ENCODE results near the gene ACOT7.

The ACOT7 gene

GRCh38 chr1:6288026-6288425 lies 105.5 kb downstream of the ACOT7 start:
- Histone ChIP-seq H4K20me1 (ENCODE audit: insufficient read depth, low read length, poor library complexity, severe bottlenecking) (no peaks in the 10 kb centered on the region), H3F3A (ENCODE audit: low read depth) (no peaks in the 10 kb centered on the region), H3K4me3 (ENCODE audit: low read length, poor library complexity, severe bottlenecking) (no peak overlapping the region), H2AFZ (ENCODE audit: low read length) (no peak overlapping the region), H3K9ac (ENCODE audit: low read depth, low read length, poor library complexity, severe bottlenecking) (no peak overlapping the region), H3K9me2 (replicated peaks; ENCODE audit: low read depth, low read length) (no peaks in the 10 kb centered on the region), H3K4me1 (ENCODE audit: insufficient read depth, low read length, poor library complexity, severe bottlenecking) (no peaks in the 10 kb centered on the region), H3K9me3 (ENCODE audit: insufficient read depth, low read depth, low read length) (no peaks in the 10 kb centered on the region), H3K79me2 (ENCODE audit: insufficient read depth, low read length) (no peaks in the 10 kb centered on the region), H3K4me2 (ENCODE audit: low read depth, low read length, poor library complexity, severe bottlenecking) (no peak overlapping the region), H3K36me3 (ENCODE audit: insufficient read depth, low read length) (peaks cover 14% of the 10 kb centered on the region; the same call in 1 of the 2 replicates), H3K27me3 (ENCODE audit: insufficient read depth, low read length, poor library complexity, severe bottlenecking) (no peaks in the 10 kb centered on the region)
- no peak for TF ChIP-seq CTCF (conservative IDR thresholded peaks at IDR 0.05; ENCODE audit: low read length)
- no peak for TF ChIP-seq EZH2phosphoT487 (IDR thresholded peaks at IDR 0.05; ENCODE audit: borderline replicate concordance)

- H3K9me3 ChIP-seq (ENCODE audit: insufficient read depth, low read depth, low read length), result no peaks in the 10 kb centered on the region
- H3K79me2 ChIP-seq (ENCODE audit: insufficient read depth, low read length), result no peaks in the 10 kb centered on the region
- no peaks in the 10 kb centered on the region for H3F3A ChIP-seq (ENCODE audit: low read depth)
- no peak overlapping the region for H2AFZ ChIP-seq (ENCODE audit: low read length)
- H3K9ac ChIP-seq (ENCODE audit: low read depth, low read length, poor library complexity, severe bottlenecking), result no peak overlapping the region
- peaks cover 14% of the 10 kb centered on the region; the same call in 1 of the 2 replicates for H3K36me3 ChIP-seq (ENCODE audit: insufficient read depth, low read length)
- H3K9me2 ChIP-seq (replicated peaks; ENCODE audit: low read depth, low read length), result no peaks in the 10 kb centered on the region
- TF ChIP-seq CTCF (conservative IDR thresholded peaks at IDR 0.05; ENCODE audit: low read length) (no peak), EZH2phosphoT487 (IDR thresholded peaks at IDR 0.05; ENCODE audit: borderline replicate concordance) (no peak)
- H3K4me1 ChIP-seq (ENCODE audit: insufficient read depth, low read length, poor library complexity, severe bottlenecking), result no peaks in the 10 kb centered on the region
- H3K27me3 ChIP-seq (ENCODE audit: insufficient read depth, low read length, poor library complexity, severe bottlenecking), result no peaks in the 10 kb centered on the region
- no peak overlapping the region for H3K4me3 ChIP-seq (ENCODE audit: low read length, poor library complexity, severe bottlenecking)
- H3K4me2 ChIP-seq (ENCODE audit: low read depth, low read length, poor library complexity, severe bottlenecking), result no peak overlapping the region
- no peaks in the 10 kb centered on the region for H4K20me1 ChIP-seq (ENCODE audit: insufficient read depth, low read length, poor library complexity, severe bottlenecking)
Observed at GRCh38 chr1:6287431-6287886, 106.1 kb downstream of the ACOT7 start.

DNA sequence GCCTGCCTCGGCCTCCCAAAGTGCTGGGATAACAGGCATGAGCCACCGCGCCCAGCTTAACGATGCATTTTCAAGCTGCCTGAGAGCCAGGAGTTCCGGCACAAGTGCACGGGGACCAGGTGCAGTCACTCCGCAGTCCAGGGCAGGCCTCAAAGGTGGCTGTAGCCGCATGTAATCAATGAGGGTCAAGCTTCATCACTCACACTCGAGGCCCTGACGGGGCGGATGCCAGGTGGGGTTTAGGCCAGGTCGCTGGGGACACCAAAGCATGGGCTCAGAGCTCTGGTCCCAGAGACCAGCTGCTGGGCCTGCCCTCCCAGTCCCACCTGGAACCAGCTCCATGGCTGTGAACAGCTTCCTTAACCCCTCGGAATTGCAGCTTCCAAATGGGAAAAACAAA lies 106.5 kb downstream of the ACOT7 start:
- TF ChIP-seq EZH2phosphoT487 (IDR thresholded peaks at IDR 0.05; ENCODE audit: borderline replicate concordance) (no peak), CTCF (conservative IDR thresholded peaks at IDR 0.05; ENCODE audit: low read length) (no peak)
- Histone ChIP-seq H3K4me2 (ENCODE audit: low read depth, low read length, poor library complexity, severe bottlenecking) (no peak overlapping the region), H3K4me1 (ENCODE audit: insufficient read depth, low read length, poor library complexity, severe bottlenecking) (no peaks in the 10 kb centered on the region), H3K36me3 (ENCODE audit: insufficient read depth, low read length) (peaks cover 9% of the 10 kb centered on the region; the same call in 1 of the 2 replicates), H3F3A (ENCODE audit: low read depth) (no peaks in the 10 kb centered on the region), H3K9me2 (replicated peaks; ENCODE audit: low read depth, low read length) (no peaks in the 10 kb centered on the region), H3K9me3 (ENCODE audit: insufficient read depth, low read depth, low read length) (no peaks in the 10 kb centered on the region), H3K9ac (ENCODE audit: low read depth, low read length, poor library complexity, severe bottlenecking) (no peak overlapping the region), H3K4me3 (ENCODE audit: low read length, poor library complexity, severe bottlenecking) (no peak overlapping the region), H4K20me1 (ENCODE audit: insufficient read depth, low read length, poor library complexity, severe bottlenecking) (no peaks in the 10 kb centered on the region), H2AFZ (ENCODE audit: low read length) (no peak overlapping the region), H3K27me3 (ENCODE audit: insufficient read depth, low read length, poor library complexity, severe bottlenecking) (no peaks in the 10 kb centered on the region), H3K79me2 (ENCODE audit: insufficient read depth, low read length) (no peaks in the 10 kb centered on the region)

Data from Loucy (cell line).